Neural progenitor cell (in vitro differentiated cells): ENCODE measurements around the gene NDEL1. TPM values are rescaled to one million over a fixed set of nuclear protein-coding genes. Genes with fewer than 3 reads are reported as not detected.

ENCODE experiments used
- DNase-seq: peaks from one replicate; pipeline ENCODE4 v3.0.0-alpha.2; 2016; ENCODE audit warnings: low spot score
- H2AFZ ChIP-seq: fragments of 200-600 bp; sonication (generic); replicated peaks from 2 replicates; pipeline ENCODE4 v1.6.1; 2016; ENCODE audit warnings: antibody characterized with exemption
- H3F3A ChIP-seq: fragments of 200-600 bp; sonication (generic); 2 replicates; pipeline ENCODE4 v1.6.1; 2016; ENCODE audit warnings: antibody characterized with exemption, low read depth
- H3K27ac ChIP-seq: fragments of 200-600 bp; sonication (generic); 2 replicates; pipeline ENCODE4 v1.5.1; 2016; ENCODE audit warnings: mild to moderate bottlenecking
- H3K27me3 ChIP-seq: fragments of 200-600 bp; sonication (generic); 2 replicates; pipeline ENCODE4 v1.6.1; 2016; ENCODE audit warnings: mild to moderate bottlenecking, moderate library complexity
- H3K36me3 ChIP-seq: fragments of 200-600 bp; sonication (generic); 2 replicates; pipeline ENCODE4 v1.5.1; 2016
- H3K4me1 ChIP-seq: fragments of 200-600 bp; sonication (generic); 2 replicates; pipeline ENCODE4 v1.6.1; 2016; ENCODE audit warnings: mixed run types
- H3K4me2 ChIP-seq: fragments of 200-600 bp; sonication (generic); 2 replicates; pipeline ENCODE4 v1.6.1; 2016
- H3K4me3 ChIP-seq: fragments of 200-600 bp; sonication (generic); 2 replicates; pipeline ENCODE4 v1.5.1; 2016
- H3K79me2 ChIP-seq: fragments of 200-600 bp; sonication (generic); 2 replicates; pipeline ENCODE4 v1.6.1; 2016; ENCODE audit warnings: low read depth
- H3K9ac ChIP-seq: fragments of 200-600 bp; sonication (generic); 2 replicates; pipeline ENCODE4 v1.6.1; 2016
- H3K9me3 ChIP-seq: fragments of 200-600 bp; sonication (generic); 2 replicates; pipeline ENCODE4 v1.5.1; 2016; ENCODE audit warnings: low read depth
- H4K20me1 ChIP-seq: fragments of 200-600 bp; sonication (generic); 2 replicates; pipeline ENCODE4 v1.6.1; 2016; ENCODE audit warnings: low read depth
- H3K27ac Mint-ChIP-seq: 3 replicates; pipeline ENCODE4 v1.8.0; 2021; ENCODE audit warnings: mixed read lengths
- H3K27me3 Mint-ChIP-seq: 2 replicates; pipeline ENCODE4 v1.8.0; 2022; ENCODE audit warnings: low read depth, mild to moderate bottlenecking, inconsistent platforms, moderate library complexity, mixed read lengths; ENCODE audit not compliant: insufficient read depth
- H3K36me3 Mint-ChIP-seq: 3 replicates; pipeline ENCODE4 v1.8.0; 2021; ENCODE audit warnings: mixed read lengths
- H3K4me1 Mint-ChIP-seq: 3 replicates; pipeline ENCODE4 v1.8.0; 2021; ENCODE audit warnings: mixed read lengths
- H3K4me3 Mint-ChIP-seq: 3 replicates; pipeline ENCODE4 v1.8.0; 2021; ENCODE audit warnings: mild to moderate bottlenecking, moderate library complexity, mixed read lengths
- H3K9me3 Mint-ChIP-seq: 3 replicates; pipeline ENCODE4 v1.8.0; 2020; ENCODE audit warnings: mixed read lengths
- EZH2 ChIP-seq: fragments of 200-600 bp; sonication (generic); IDR thresholded peaks from 2 replicates; pipeline ENCODE4 v1.6.1; 2017; ENCODE audit warnings: antibody characterized with exemption, mild to moderate bottlenecking, moderate library complexity
- EZH2phosphoT487 ChIP-seq: fragments of 200-600 bp; sonication (generic); IDR thresholded peaks from 2 replicates; pipeline ENCODE4 v1.6.1; 2017; ENCODE audit warnings: antibody characterized with exemption
- total RNA-seq: library from RNA; depleted of rRNA; stranded (reverse); fragments of >200 nt; gene quantifications from 2 replicates; pipeline ENCODE4 v1.2.3, GENCODE V29; 2015; ENCODE audit warnings: low replicate concordance
- TF ChIP-seq, protein P1 (sequence below): fragments of 200-600 bp; sonication (generic); IDR thresholded peaks from 2 replicates; pipeline ENCODE4 v1.5.1; 2017; ENCODE audit warnings: antibody characterized with exemption, mild to moderate bottlenecking

Gene NDEL1
- total RNA-seq, 1 donor from 2014 or later: 26.9 TPM

DNA sequence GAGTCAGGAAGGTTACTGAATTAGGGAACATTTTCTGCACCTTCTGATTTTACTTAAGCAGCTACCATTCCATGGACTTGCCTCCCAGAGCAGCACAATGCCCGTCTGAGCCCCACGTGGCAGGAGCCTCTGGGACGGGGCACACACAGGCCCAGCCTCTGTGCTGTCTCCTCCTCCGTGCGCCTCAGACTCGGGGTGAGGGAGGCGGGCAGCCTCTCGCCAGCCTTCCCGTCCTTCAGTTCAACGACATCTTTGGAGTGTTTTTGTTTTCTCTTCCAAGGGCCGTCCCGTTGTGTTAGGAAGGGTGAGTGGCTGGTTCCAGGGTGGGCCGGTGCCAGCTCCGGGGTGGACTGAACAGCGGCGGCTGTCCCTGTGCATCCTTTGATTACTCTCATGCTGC lies 31.8 kb downstream of the NDEL1 start:
- Mint-ChIP-seq H3K4me1 (peaks cover 13% of the 10 kb centered on the region), H3K9me3 (no peaks in the 10 kb centered on the region), H3K36me3 (peaks cover 14% of the 10 kb centered on the region), H3K4me3 (no peak overlapping the region), H3K27me3 (no peaks in the 10 kb centered on the region), H3K27ac (peak overlapping the region; percentile 33)
- H3F3A ChIP-seq: peaks cover 7% of the 10 kb centered on the region
- H3K27me3 ChIP-seq: no peaks in the 10 kb centered on the region
- TF ChIP-seq EZH2phosphoT487 (no peak), EZH2 (no peak)
- TF ChIP-seq, protein P1, sequence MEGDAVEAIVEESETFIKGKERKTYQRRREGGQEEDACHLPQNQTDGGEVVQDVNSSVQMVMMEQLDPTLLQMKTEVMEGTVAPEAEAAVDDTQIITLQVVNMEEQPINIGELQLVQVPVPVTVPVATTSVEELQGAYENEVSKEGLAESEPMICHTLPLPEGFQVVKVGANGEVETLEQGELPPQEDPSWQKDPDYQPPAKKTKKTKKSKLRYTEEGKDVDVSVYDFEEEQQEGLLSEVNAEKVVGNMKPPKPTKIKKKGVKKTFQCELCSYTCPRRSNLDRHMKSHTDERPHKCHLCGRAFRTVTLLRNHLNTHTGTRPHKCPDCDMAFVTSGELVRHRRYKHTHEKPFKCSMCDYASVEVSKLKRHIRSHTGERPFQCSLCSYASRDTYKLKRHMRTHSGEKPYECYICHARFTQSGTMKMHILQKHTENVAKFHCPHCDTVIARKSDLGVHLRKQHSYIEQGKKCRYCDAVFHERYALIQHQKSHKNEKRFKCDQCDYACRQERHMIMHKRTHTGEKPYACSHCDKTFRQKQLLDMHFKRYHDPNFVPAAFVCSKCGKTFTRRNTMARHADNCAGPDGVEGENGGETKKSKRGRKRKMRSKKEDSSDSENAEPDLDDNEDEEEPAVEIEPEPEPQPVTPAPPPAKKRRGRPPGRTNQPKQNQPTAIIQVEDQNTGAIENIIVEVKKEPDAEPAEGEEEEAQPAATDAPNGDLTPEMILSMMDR: no peak
- peaks cover 5% of the 10 kb centered on the region for H3K79me2 ChIP-seq
- no peaks in the 10 kb centered on the region for H3K36me3 ChIP-seq
- no peak overlapping the region for H3K4me2 ChIP-seq
- H3K27ac ChIP-seq: no peak overlapping the region
- no peaks in the 10 kb centered on the region for H3K4me1 ChIP-seq
- no peak for DNase-seq
- H3K9ac ChIP-seq: no peak overlapping the region
- H3K4me3 ChIP-seq: no peak overlapping the region
- peaks cover 16% of the 10 kb centered on the region for H4K20me1 ChIP-seq
- no peak overlapping the region for H2AFZ ChIP-seq
- no peaks in the 10 kb centered on the region for H3K9me3 ChIP-seq

DNA sequence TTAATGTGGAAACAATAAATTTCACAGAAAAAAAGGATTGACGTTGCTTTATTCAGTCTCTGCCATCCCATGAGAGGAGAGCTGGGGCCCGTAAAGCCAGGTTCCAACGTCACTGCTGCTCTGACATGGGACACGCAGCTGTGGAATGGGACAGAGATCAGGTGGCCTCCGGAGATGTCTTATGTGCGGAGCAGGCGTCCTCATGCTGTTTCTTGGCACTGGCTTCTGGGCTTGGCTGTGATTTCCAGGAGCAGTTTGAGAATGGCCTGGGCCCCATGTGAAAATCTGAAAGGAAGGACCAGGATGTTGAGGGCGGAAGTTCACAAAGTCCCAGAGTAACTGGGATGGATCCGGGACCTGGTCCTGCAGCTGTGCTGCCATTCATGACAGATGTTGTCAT lies 32.4 kb downstream of the NDEL1 start:
- Histone ChIP-seq H3K79me2 (peaks cover 5% of the 10 kb centered on the region), H3K4me3 (no peak overlapping the region), H3K9ac (no peak overlapping the region), H3K36me3 (no peaks in the 10 kb centered on the region), H2AFZ (no peak overlapping the region), H3K4me2 (no peak overlapping the region), H4K20me1 (peaks cover 16% of the 10 kb centered on the region), H3F3A (peaks cover 7% of the 10 kb centered on the region), H3K27ac (no peak overlapping the region), H3K4me1 (no peaks in the 10 kb centered on the region), H3K9me3 (no peaks in the 10 kb centered on the region), H3K27me3 (no peaks in the 10 kb centered on the region)
- Mint-ChIP-seq H3K4me3 (no peak overlapping the region), H3K27me3 (no peaks in the 10 kb centered on the region), H3K36me3 (peaks cover 16% of the 10 kb centered on the region), H3K4me1 (peaks cover 12% of the 10 kb centered on the region), H3K27ac (no peak overlapping the region), H3K9me3 (no peaks in the 10 kb centered on the region)
- TF ChIP-seq EZH2phosphoT487 (no peak), EZH2 (no peak)
- no peak for DNase-seq

DNA sequence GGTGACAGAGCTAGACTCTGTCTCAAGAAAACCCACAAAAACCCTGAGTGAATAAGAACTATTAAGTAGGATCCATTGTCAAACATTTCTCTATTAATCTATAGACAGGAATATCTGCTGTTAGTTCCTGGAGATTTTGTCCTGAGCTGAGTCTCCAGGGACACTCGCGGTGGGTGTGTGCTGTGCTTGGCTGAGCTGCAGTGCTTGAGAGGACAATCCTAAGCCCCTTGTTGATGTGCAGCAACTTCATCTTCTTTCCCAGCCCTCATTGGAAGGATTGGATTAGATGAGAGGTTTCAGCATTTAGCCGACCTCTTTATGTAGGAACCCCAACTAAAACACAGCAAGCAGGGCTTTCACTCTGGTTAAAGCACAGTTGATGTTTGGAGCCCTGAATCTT lies 33.3 kb downstream of the NDEL1 start:
- no peak overlapping the region for H3K4me2 ChIP-seq
- H3F3A ChIP-seq: peaks cover 13% of the 10 kb centered on the region
- Mint-ChIP-seq H3K9me3 (no peaks in the 10 kb centered on the region), H3K36me3 (peaks cover 20% of the 10 kb centered on the region), H3K4me1 (peaks cover 9% of the 10 kb centered on the region), H3K27me3 (no peaks in the 10 kb centered on the region), H3K4me3 (no peak overlapping the region), H3K27ac (no peak overlapping the region)
- no peaks in the 10 kb centered on the region for H3K4me1 ChIP-seq
- no peak overlapping the region for H2AFZ ChIP-seq
- H3K9ac ChIP-seq: no peak overlapping the region
- no peaks in the 10 kb centered on the region for H3K27me3 ChIP-seq
- H3K79me2 ChIP-seq: peaks cover 5% of the 10 kb centered on the region
- no peak for DNase-seq
- no peaks in the 10 kb centered on the region for H3K9me3 ChIP-seq
- H3K4me3 ChIP-seq: no peak overlapping the region
- no peak overlapping the region for H3K27ac ChIP-seq
- H4K20me1 ChIP-seq: peaks cover 13% of the 10 kb centered on the region
- TF ChIP-seq EZH2phosphoT487 (no peak), EZH2 (no peak)
- TF ChIP-seq, protein P1: no peak
- H3K36me3 ChIP-seq: no peaks in the 10 kb centered on the region

DNA sequence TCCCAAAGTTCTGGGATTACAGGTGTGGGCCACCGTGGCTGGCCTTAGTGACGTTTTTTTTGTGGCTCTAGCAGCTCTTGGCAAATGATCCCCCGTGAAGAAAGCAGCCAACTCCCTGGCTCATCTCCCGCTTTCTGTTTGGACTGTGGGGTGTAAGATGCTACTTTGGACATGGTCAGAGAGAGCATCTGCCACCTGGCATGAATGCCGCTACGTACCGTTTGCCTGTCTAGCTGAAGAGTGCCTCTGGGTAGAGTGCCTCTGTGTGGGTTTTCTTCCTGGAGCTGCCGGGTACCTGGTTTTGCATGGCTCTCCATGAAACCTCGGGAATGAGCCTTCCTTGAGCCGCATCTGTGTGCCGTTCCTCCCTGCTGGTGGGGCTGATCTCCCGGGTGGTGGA lies 34.3 kb downstream of the NDEL1 start:
- Histone ChIP-seq H3K4me1 (no peaks in the 10 kb centered on the region), H3K27ac (no peak overlapping the region), H3K36me3 (peaks cover 3% of the 10 kb centered on the region), H3F3A (peaks cover 21% of the 10 kb centered on the region), H3K4me3 (no peak overlapping the region), H3K9me3 (no peaks in the 10 kb centered on the region), H3K9ac (no peak overlapping the region), H3K79me2 (peaks cover 5% of the 10 kb centered on the region), H2AFZ (no peak overlapping the region), H3K4me2 (no peak overlapping the region), H4K20me1 (peaks cover 10% of the 10 kb centered on the region), H3K27me3 (no peaks in the 10 kb centered on the region)
- H3K27me3 Mint-ChIP-seq: no peaks in the 10 kb centered on the region
- peaks cover 8% of the 10 kb centered on the region for H3K4me1 Mint-ChIP-seq
- DNase-seq: no peak
- no peak overlapping the region for H3K4me3 Mint-ChIP-seq
- H3K9me3 Mint-ChIP-seq: no peaks in the 10 kb centered on the region
- H3K27ac Mint-ChIP-seq: peak overlapping the region; percentile 50
- TF ChIP-seq EZH2 (no peak), EZH2phosphoT487 (no peak)
- TF ChIP-seq, protein P1: no peak
- peaks cover 26% of the 10 kb centered on the region for H3K36me3 Mint-ChIP-seq
